NCI-H460 (cell line): ENCODE measurements around the gene RPP38. TPM values are rescaled to one million over a fixed set of nuclear protein-coding genes. Genes with fewer than 3 reads are reported as not detected.

Experiments used
- DNase-seq: peaks from one replicate; pipeline ENCODE4 v3.0.0-alpha.2; 2016; ENCODE audit warnings: low read depth; ENCODE audit errors: extremely low read depth
- total RNA-seq: library from RNA; depleted of rRNA; stranded (reverse); fragments of >200 nt; shearing (Covaris generic); gene quantifications from 2 replicates; pipeline ENCODE4 v1.2.3, GENCODE V29; 2014; rRNA removed

The RPP38 gene
- total RNA-seq, 1 experiment from 2014 or later = 21.1 TPM

GRCh38 chr10:15149042-15149771 is 52.1 kb downstream of the RPP38 start:
- DNase-seq = no peak

GRCh38 chr10:15150563-15150962 is 53.4 kb downstream of the RPP38 start:
- no peak for DNase-seq

- no peak for DNase-seq
These were observed 55.4 kb downstream of the RPP38 start for GRCh38 chr10:15152556-15152955.

Other genes with a start within 250 kb of the RPP38 start
- 13.5 and 16.3 TPM in 2 replicates for gene SUV39H2, start 218.5 kb upstream of the RPP38 start, total RNA-seq
- 7.3 and 8.0 TPM in 2 replicates for gene DCLRE1C, start 143.3 kb upstream of the RPP38 start, total RNA-seq
- gene MEIG1, start 138.0 kb upstream of the RPP38 start, total RNA-seq = not detected in 2 replicates
- gene OLAH, start 53.4 kb upstream of the RPP38 start, total RNA-seq = 0.40 and 1.5 TPM in 2 replicates
- gene ACBD7, start 8.6 kb upstream of the RPP38 start, total RNA-seq = 2.0 and 2.2 TPM in 2 replicates
- 16.9 and 17.5 TPM in 2 replicates for gene NMT2, start 71.3 kb downstream of the RPP38 start, total RNA-seq